DND-41 (cell line): ENCODE results near the gene CYTH4.

ENCODE experiments used
- ATAC-seq: fragments of 200-7000 bp; cut with Tn5 transposase; 3 replicates; pipeline ENCODE4 v1.9.1; 2021; ENCODE audit warnings: low read depth; ENCODE audit not compliant: insufficient read depth
- DNase-seq: peaks from one replicate; pipeline ENCODE4 v3.0.0-alpha.2; 2020
- H2AFZ ChIP-seq: 2 replicates; pipeline ENCODE4 v1.6.0; 2012; ENCODE audit warnings: low read depth, low read length
- H3K27ac ChIP-seq: 2 replicates; pipeline ENCODE4 v1.5.1; 2012; ENCODE audit warnings: low read length, inconsistent platforms
- H3K27me3 ChIP-seq: fragments of 200-600 bp; sonication (generic); 2 replicates; pipeline ENCODE4 v1.6.0; 2012; ENCODE audit warnings: low read length, mild to moderate bottlenecking, inconsistent platforms; ENCODE audit not compliant: insufficient read depth, poor library complexity
- H3K36me3 ChIP-seq: 2 replicates; pipeline ENCODE4 v1.5.1; 2012; ENCODE audit warnings: low read length, inconsistent platforms; ENCODE audit not compliant: insufficient read depth
- H3K4me1 ChIP-seq: 2 replicates; pipeline ENCODE4 v1.5.1; 2012; ENCODE audit warnings: mild to moderate bottlenecking, low read length; ENCODE audit not compliant: insufficient read depth
- H3K4me2 ChIP-seq: 2 replicates; pipeline ENCODE4 v1.6.0; 2012; ENCODE audit warnings: mild to moderate bottlenecking, moderate library complexity, low read length, inconsistent platforms; ENCODE audit not compliant: insufficient read depth
- H3K4me3 ChIP-seq, 2 experiments: fragments of 200-600 bp in 1 of 2; shearing (Covaris generic) in 1 of 2; 2 replicates each; pipeline ENCODE4 v1.5.1; 2012 to 2016; ENCODE audit warnings: inconsistent platforms in 2 of 2, low read length in 2 of 2, mild to moderate bottlenecking in 2 of 2, low read depth in 1 of 2, moderate library complexity in 1 of 2
- H3K79me2 ChIP-seq: 2 replicates; pipeline ENCODE4 v1.6.0; 2012; ENCODE audit warnings: low read length, inconsistent platforms; ENCODE audit not compliant: insufficient read depth
- H3K9ac ChIP-seq: 2 replicates; pipeline ENCODE4 v1.6.0; 2012; ENCODE audit warnings: low read depth, mild to moderate bottlenecking, inconsistent platforms, low read length, moderate library complexity
- H3K9me3 ChIP-seq: 2 replicates; pipeline ENCODE4 v1.5.1; 2012; ENCODE audit warnings: low read length, moderate library complexity, mild to moderate bottlenecking, inconsistent platforms; ENCODE audit not compliant: insufficient read depth, severe bottlenecking
- H4K20me1 ChIP-seq: 2 replicates; pipeline ENCODE4 v1.6.0; 2012; ENCODE audit warnings: low read length; ENCODE audit not compliant: insufficient read depth
- CTCF ChIP-seq: IDR thresholded peaks from 2 replicates; pipeline ENCODE4 v1.5.1; 2012; ENCODE audit warnings: borderline replicate concordance, low read length, moderate library complexity, mild to moderate bottlenecking; ENCODE audit not compliant: poor library complexity, severe bottlenecking; ENCODE audit errors: extremely low read depth
- EZH2 ChIP-seq: IDR thresholded peaks from 3 replicates; pipeline ENCODE4 v1.6.1; 2012; ENCODE audit warnings: borderline replicate concordance, low read depth, mild to moderate bottlenecking, moderate library complexity, low read length, inconsistent platforms; ENCODE audit not compliant: severe bottlenecking

CYTH4 gene

GRCh38 chr22:37316405-37316804 lies 34.1 kb downstream of the CYTH4 start:
- H3K9me3 ChIP-seq, result no peaks in the 10 kb centered on the region
- no peak overlapping the region for H3K4me2 ChIP-seq
- no peak for DNase-seq
- H2AFZ ChIP-seq, result no peak overlapping the region
- no peak for ATAC-seq
- TF ChIP-seq CTCF, result no peak
- TF ChIP-seq EZH2, result no peak
- no peaks in the 10 kb centered on the region for H3K36me3 ChIP-seq
- H3K27me3 ChIP-seq, result peaks cover 6% of the 10 kb centered on the region
- no peak overlapping the region for H3K4me3 ChIP-seq
- peaks cover 19% of the 10 kb centered on the region for H4K20me1 ChIP-seq
- no peaks in the 10 kb centered on the region for H3K79me2 ChIP-seq
- H3K9ac ChIP-seq, result no peak overlapping the region
- peaks cover 8% of the 10 kb centered on the region for H3K4me1 ChIP-seq
- H3K27ac ChIP-seq, result no peak overlapping the region

DNA sequence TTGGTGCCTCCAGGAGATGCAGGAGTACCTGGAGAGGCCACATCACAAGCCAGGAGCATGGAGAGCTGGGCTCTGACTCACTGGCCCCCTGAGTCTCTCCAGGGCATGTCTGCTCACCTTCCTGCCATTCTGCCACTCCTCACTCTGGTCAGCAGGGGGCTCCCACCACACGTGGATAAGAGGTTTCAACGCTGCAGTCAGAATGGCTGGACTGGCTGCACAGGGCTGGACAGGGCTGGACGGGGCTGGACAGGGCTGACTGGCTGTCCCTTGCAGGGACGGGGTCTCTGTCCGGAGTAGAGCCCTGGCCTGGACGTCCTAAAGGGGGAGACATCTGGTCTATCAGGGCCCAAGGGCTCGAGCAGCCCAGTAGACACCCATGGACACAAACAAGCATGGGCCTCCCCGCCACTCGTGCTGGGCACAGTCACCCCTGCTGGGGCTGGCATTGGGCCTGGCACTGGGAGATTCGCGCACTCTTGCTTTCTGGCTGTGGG lies 34.6 kb downstream of the CYTH4 start:
- DNase-seq, result peak; percentile 65
- Histone ChIP-seq H3K27ac (no peak overlapping the region), H3K4me2 (no peak overlapping the region)

GRCh38 chr22:37317698-37318210 lies 35.4 kb downstream of the CYTH4 start:
- peaks cover 8% of the 10 kb centered on the region for H3K4me1 ChIP-seq
- H3K4me3 ChIP-seq, result no peak overlapping the region
- no peaks in the 10 kb centered on the region for H3K36me3 ChIP-seq
- no peak overlapping the region for H3K4me2 ChIP-seq
- TF ChIP-seq EZH2 (no peak), CTCF (no peak)
- no peaks in the 10 kb centered on the region for H3K79me2 ChIP-seq
- H3K27ac ChIP-seq, result no peak overlapping the region
- H2AFZ ChIP-seq, result no peak overlapping the region
- ATAC-seq (no peak), DNase-seq (no peak)
- no peaks in the 10 kb centered on the region for H3K9me3 ChIP-seq
- peaks cover 19% of the 10 kb centered on the region for H4K20me1 ChIP-seq
- peaks cover 11% of the 10 kb centered on the region for H3K27me3 ChIP-seq
- H3K9ac ChIP-seq, result no peak overlapping the region

More for the DNA sequence above, 34.6 kb downstream of the CYTH4 start:
- no peak overlapping the region for H2AFZ ChIP-seq
- no peaks in the 10 kb centered on the region for H3K79me2 ChIP-seq
- peaks cover 19% of the 10 kb centered on the region for H4K20me1 ChIP-seq
- peaks cover 6% of the 10 kb centered on the region for H3K27me3 ChIP-seq
- H3K4me1 ChIP-seq, result peaks cover 8% of the 10 kb centered on the region
- peak; percentile 85 for ATAC-seq
- no peaks in the 10 kb centered on the region for H3K9me3 ChIP-seq
- no peak overlapping the region for H3K4me3 ChIP-seq
- TF ChIP-seq EZH2 (no peak), CTCF (peak; percentile 94)
- H3K9ac ChIP-seq, result no peak overlapping the region
- no peaks in the 10 kb centered on the region for H3K36me3 ChIP-seq
